GM23338 (cell line): ENCODE results near the gene SETX. TPM values are rescaled to one million over a fixed set of nuclear protein-coding genes. Genes with fewer than 3 reads are reported as not detected.

Experiments
- ATAC-seq: fragments of 200-7000 bp; cut with Tn5 transposase; 3 replicates; pipeline ENCODE4 v1.9.1; 2020
- DNase-seq: peaks from one replicate; pipeline ENCODE4 v3.0.0-alpha.2; 2015; ENCODE audit warnings: low spot score
- H2AFZ ChIP-seq: fragments of 200-600 bp; sonication (generic); 2 replicates; pipeline ENCODE4 v1.8.0; 2016; ENCODE audit warnings: antibody characterized with exemption, mild to moderate bottlenecking, moderate library complexity
- H3F3A ChIP-seq: fragments of 200-600 bp; sonication (generic); replicated peaks from 2 replicates; pipeline ENCODE4 v1.8.0; 2017; ENCODE audit warnings: antibody characterized with exemption, mixed run types, low read depth
- H3K27ac ChIP-seq: fragments of 200-600 bp; sonication (generic); 2 replicates; pipeline ENCODE4 v1.6.1; 2016; ENCODE audit warnings: low read depth
- H3K27me3 ChIP-seq: fragments of 200-600 bp; sonication (generic); 2 replicates; pipeline ENCODE4 v1.8.0; 2016; ENCODE audit warnings: mild to moderate bottlenecking, mixed run types, moderate library complexity; ENCODE audit not compliant: insufficient read depth
- H3K36me3 ChIP-seq: fragments of 200-600 bp; sonication (generic); 2 replicates; pipeline ENCODE4 v1.8.0; 2016; ENCODE audit warnings: mild to moderate bottlenecking; ENCODE audit not compliant: insufficient read depth
- H3K4me1 ChIP-seq: fragments of 200-600 bp; sonication (generic); 2 replicates; pipeline ENCODE4 v1.8.0; 2016; ENCODE audit warnings: mild to moderate bottlenecking, moderate library complexity; ENCODE audit not compliant: insufficient read depth
- H3K4me2 ChIP-seq: fragments of 200-600 bp; sonication (generic); 2 replicates; pipeline ENCODE4 v1.7.1; 2017; ENCODE audit warnings: mixed run types
- H3K4me3 ChIP-seq: fragments of 200-600 bp; sonication (generic); 2 replicates; pipeline ENCODE4 v1.6.1; 2016; ENCODE audit warnings: mixed run types
- H3K79me2 ChIP-seq: fragments of 200-600 bp; sonication (generic); replicated peaks from 2 replicates; pipeline ENCODE4 v1.8.0; 2017; ENCODE audit warnings: mild to moderate bottlenecking; ENCODE audit not compliant: insufficient read depth
- H3K9me2 ChIP-seq: fragments of 200-600 bp; sonication (generic); 2 replicates; pipeline ENCODE4 v1.8.0; 2017; ENCODE audit not compliant: insufficient read depth
- H4K20me1 ChIP-seq: fragments of 200-600 bp; sonication (generic); replicated peaks from 2 replicates; pipeline ENCODE4 v1.8.0; 2017; ENCODE audit warnings: mild to moderate bottlenecking; ENCODE audit not compliant: insufficient read depth
- H3K27ac Mint-ChIP-seq: 2 replicates; pipeline ENCODE4 v1.8.0; 2020; ENCODE audit warnings: inconsistent platforms, mild to moderate bottlenecking, moderate library complexity, mixed read lengths
- H3K27me3 Mint-ChIP-seq: 3 replicates; pipeline ENCODE4 v1.8.0; 2022; ENCODE audit warnings: low read depth, mild to moderate bottlenecking, moderate library complexity, mixed read lengths, inconsistent platforms; ENCODE audit not compliant: insufficient read depth, poor library complexity
- H3K36me3 Mint-ChIP-seq: 3 replicates; pipeline ENCODE4 v1.8.0; 2021; ENCODE audit warnings: low read depth, mild to moderate bottlenecking, inconsistent platforms, moderate library complexity, mixed read lengths
- H3K4me1 Mint-ChIP-seq: 3 replicates; pipeline ENCODE4 v1.8.0; 2020; ENCODE audit warnings: mild to moderate bottlenecking, inconsistent platforms, mixed read lengths
- H3K4me3 Mint-ChIP-seq: 3 replicates; pipeline ENCODE4 v1.8.0; 2021; ENCODE audit warnings: moderate library complexity, mild to moderate bottlenecking, inconsistent platforms, mixed read lengths
- H3K9me3 Mint-ChIP-seq: 3 replicates; pipeline ENCODE4 v1.8.0; 2020; ENCODE audit warnings: moderate library complexity, mild to moderate bottlenecking, inconsistent platforms, mixed read lengths
- CREB1 ChIP-seq: fragments of 250-450 bp; sonication (Bioruptor Pico); IDR thresholded peaks from 2 replicates; pipeline ENCODE4 v1.5.0; 2020; ENCODE audit warnings: low read depth, mild to moderate bottlenecking, moderate library complexity
- EZH2 ChIP-seq: fragments of 200-600 bp; sonication (generic); IDR thresholded peaks from one replicate; pipeline ENCODE4 v1.8.0; 2017; ENCODE audit warnings: antibody characterized with exemption, mild to moderate bottlenecking, low read depth; ENCODE audit not compliant: unreplicated experiment
- JUNB ChIP-seq: IDR thresholded peaks from one replicate; pipeline ENCODE4 v1.6.1; 2016; ENCODE audit warnings: antibody characterized with exemption; ENCODE audit not compliant: unreplicated experiment
- NANOG ChIP-seq: IDR thresholded peaks from 2 replicates; pipeline ENCODE4 v1.6.1; 2016; ENCODE audit warnings: antibody characterized with exemption, borderline replicate concordance
- REST ChIP-seq: IDR thresholded peaks from one replicate; pipeline ENCODE4 v1.6.1; 2018; ENCODE audit warnings: antibody characterized with exemption; ENCODE audit not compliant: unreplicated experiment
- ZNF331 ChIP-seq: fragments of 250-450 bp; sonication (Bioruptor Pico); IDR thresholded peaks from 2 replicates; pipeline ENCODE4 v1.5.0; 2020; ENCODE audit warnings: low read depth, mild to moderate bottlenecking, moderate library complexity
- ZNF462 ChIP-seq: fragments of 250-450 bp; sonication (Bioruptor Pico); IDR thresholded peaks from 2 replicates; pipeline ENCODE4 v1.5.0; 2020; ENCODE audit warnings: mild to moderate bottlenecking, moderate library complexity
- polyA plus RNA-seq: library from polyadenylated mRNA; unstranded; fragments of >200 nt; fragmentation: Nextera tagmentation; extraction: Ambion mirVana; gene quantifications from 2 replicates; pipeline ENCODE4 v1.2.1, GENCODE V29; 2016
- total RNA-seq: library from RNA; depleted of rRNA; stranded (reverse); fragments of >200 nt; shearing (Covaris generic); gene quantifications from 2 replicates; pipeline ENCODE4 v1.2.3, GENCODE V29; 2014
- TF ChIP-seq, protein P1 (sequence below): IDR thresholded peaks from 2 replicates; pipeline ENCODE4 v1.6.1; 2016; ENCODE audit warnings: antibody characterized with exemption
- TF ChIP-seq, protein P2 (sequence below), 2 experiments: fragments of 200-600 bp in 1 of 2; sonication (generic) in 1 of 2; conservative IDR thresholded peaks; 2 replicates each; pipeline versions ENCODE4 v1.5.1 to v1.6.1; 2016 to 2017; ENCODE audit warnings: antibody characterized with exemption in 2 of 2, low read depth in 2 of 2, mild to moderate bottlenecking in 2 of 2, moderate library complexity in 1 of 2

Gene SETX
- total and polyA plus RNA-seq, 2 experiments from 2014 or later, result 17.5 to 49.9 TPM

GRCh38 chr9:132309056-132309455 is 45.7 kb downstream of the SETX start:
- H3K79me2 ChIP-seq, result peaks cover 42% of the 10 kb centered on the region
- peaks cover 38% of the 10 kb centered on the region; the same call in 1 of the 2 replicates for H3K36me3 ChIP-seq
- no peak for ATAC-seq

More at GRCh38 chr9:132309056-132309455, 45.7 kb downstream of the SETX start:
- H3K4me1 ChIP-seq, result no peaks in the 10 kb centered on the region
- H3K27me3 ChIP-seq, result no peaks in the 10 kb centered on the region
- DNase-seq, result no peak
- no peaks in the 10 kb centered on the region for H3K9me3 Mint-ChIP-seq
- no peak overlapping the region for H3K4me3 Mint-ChIP-seq
- no peaks in the 10 kb centered on the region for H3K9me2 ChIP-seq
- H3K27ac ChIP-seq, result peak overlapping the region; percentile 69
- no peak overlapping the region for H2AFZ ChIP-seq
- H3K27me3 Mint-ChIP-seq, result peaks cover 2% of the 10 kb centered on the region
- no peaks in the 10 kb centered on the region for H3K4me1 Mint-ChIP-seq
- peaks cover 50% of the 10 kb centered on the region for H3K36me3 Mint-ChIP-seq
- H3F3A ChIP-seq, result no peaks in the 10 kb centered on the region
- H3K4me3 ChIP-seq, result no peak overlapping the region
- H3K4me2 ChIP-seq, result no peak overlapping the region
- TF ChIP-seq REST, result no peak
- TF ChIP-seq NANOG, result no peak
- TF ChIP-seq JUNB, result no peak
- TF ChIP-seq ZNF331, result no peak
- TF ChIP-seq, protein P1, sequence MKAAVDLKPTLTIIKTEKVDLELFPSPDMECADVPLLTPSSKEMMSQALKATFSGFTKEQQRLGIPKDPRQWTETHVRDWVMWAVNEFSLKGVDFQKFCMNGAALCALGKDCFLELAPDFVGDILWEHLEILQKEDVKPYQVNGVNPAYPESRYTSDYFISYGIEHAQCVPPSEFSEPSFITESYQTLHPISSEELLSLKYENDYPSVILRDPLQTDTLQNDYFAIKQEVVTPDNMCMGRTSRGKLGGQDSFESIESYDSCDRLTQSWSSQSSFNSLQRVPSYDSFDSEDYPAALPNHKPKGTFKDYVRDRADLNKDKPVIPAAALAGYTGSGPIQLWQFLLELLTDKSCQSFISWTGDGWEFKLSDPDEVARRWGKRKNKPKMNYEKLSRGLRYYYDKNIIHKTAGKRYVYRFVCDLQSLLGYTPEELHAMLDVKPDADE, result no peak
- no peak for TF ChIP-seq CREB1 (CRISPR knock-in tag)
- TF ChIP-seq, protein P2, sequence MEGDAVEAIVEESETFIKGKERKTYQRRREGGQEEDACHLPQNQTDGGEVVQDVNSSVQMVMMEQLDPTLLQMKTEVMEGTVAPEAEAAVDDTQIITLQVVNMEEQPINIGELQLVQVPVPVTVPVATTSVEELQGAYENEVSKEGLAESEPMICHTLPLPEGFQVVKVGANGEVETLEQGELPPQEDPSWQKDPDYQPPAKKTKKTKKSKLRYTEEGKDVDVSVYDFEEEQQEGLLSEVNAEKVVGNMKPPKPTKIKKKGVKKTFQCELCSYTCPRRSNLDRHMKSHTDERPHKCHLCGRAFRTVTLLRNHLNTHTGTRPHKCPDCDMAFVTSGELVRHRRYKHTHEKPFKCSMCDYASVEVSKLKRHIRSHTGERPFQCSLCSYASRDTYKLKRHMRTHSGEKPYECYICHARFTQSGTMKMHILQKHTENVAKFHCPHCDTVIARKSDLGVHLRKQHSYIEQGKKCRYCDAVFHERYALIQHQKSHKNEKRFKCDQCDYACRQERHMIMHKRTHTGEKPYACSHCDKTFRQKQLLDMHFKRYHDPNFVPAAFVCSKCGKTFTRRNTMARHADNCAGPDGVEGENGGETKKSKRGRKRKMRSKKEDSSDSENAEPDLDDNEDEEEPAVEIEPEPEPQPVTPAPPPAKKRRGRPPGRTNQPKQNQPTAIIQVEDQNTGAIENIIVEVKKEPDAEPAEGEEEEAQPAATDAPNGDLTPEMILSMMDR (conservative IDR thresholded peaks at IDR 0.05; ENCODE audit: low read depth in 2 of 2), result no peak
- no peak for TF ChIP-seq ZNF462 (CRISPR knock-in tag)
- TF ChIP-seq EZH2, result no peak
- H3K27ac Mint-ChIP-seq, result no peak overlapping the region
- peaks cover 30% of the 10 kb centered on the region for H4K20me1 ChIP-seq
